Endothelial cell of umbilical vein (primary cell): Measurements from ENCODE around the gene CEACAM5. TPM values are rescaled to one million over a fixed set of nuclear protein-coding genes. Genes with fewer than 3 reads are reported as not detected.

Source experiments
- BruUV-seq: library from RNA; stranded (reverse); fragments of 400-500 nt; replicated peaks from 2 replicates; lab custom pipeline; 2021; lab: Mats Ljungman, UMichigan
- CTCF ChIA-PET: fragments of 300-600, 350-600 bp; sonication (Branson Sonifier 250); formaldehyde crosslinking; loops from one replicate; lab custom pipeline; 2021; ENCODE audit warnings: antibody characterized with exemption, inconsistent platforms; lab: Charles Lee
- POLR2A ChIA-PET: fragments of 300-600, 350-600 bp; sonication (Branson Sonifier 250); formaldehyde crosslinking; loops from one replicate; lab custom pipeline; 2021; ENCODE audit warnings: antibody characterized with exemption, inconsistent platforms; lab: Charles Lee
- DNase-seq: peaks from one replicate; pipeline ENCODE4 v3.0.0-alpha.2; 2011; ENCODE audit warnings: low read depth, low spot score
- FAIRE-seq: peaks from 2 replicates; lab custom pipeline; 2011; peaks lifted over from hg19 to GRCh38; lab: Jason Lieb, UNC
- H2AFZ ChIP-seq: 2 replicates; pipeline ENCODE4 v1.6.0; 2012; ENCODE audit warnings: low read depth, low read length, control low read depth, inconsistent platforms
- H3K27ac ChIP-seq: 2 replicates; pipeline ENCODE4 v1.5.1; 2011; ENCODE audit warnings: low read depth, mild to moderate bottlenecking, control low read depth, low read length, moderate library complexity; ENCODE audit not compliant: insufficient read depth
- H3K27me3 ChIP-seq, 2 experiments: 2 replicates each; pipeline versions ENCODE4 v1.6.0 to v1.6.1; 2011; ENCODE audit warnings: low read length in 2 of 2, mixed read lengths in 1 of 2; ENCODE audit not compliant: control insufficient read depth in 2 of 2, insufficient read depth in 2 of 2
- H3K36me3 ChIP-seq, 2 experiments: 2 replicates in 1 of 2; 3 replicates in 1 of 2; pipeline ENCODE4 v1.5.1; 2011; ENCODE audit warnings: low read length in 2 of 2, mild to moderate bottlenecking in 1 of 2, moderate library complexity in 1 of 2; ENCODE audit not compliant: control insufficient read depth in 2 of 2, insufficient read depth in 2 of 2; ENCODE audit errors: extremely low read depth in 1 of 2
- H3K4me1 ChIP-seq: 3 replicates; pipeline ENCODE4 v1.5.1; 2011; ENCODE audit warnings: mild to moderate bottlenecking, low read length; ENCODE audit not compliant: control insufficient read depth, insufficient read depth; ENCODE audit errors: extremely low read depth
- H3K4me2 ChIP-seq: 2 replicates; pipeline ENCODE4 v1.6.1; 2011; ENCODE audit warnings: low read length, control low read depth, mixed read lengths; ENCODE audit not compliant: insufficient read depth
- H3K4me3 ChIP-seq, 3 experiments: fragments of 200-600 bp in 1 of 3; sonication (generic), shearing (Covaris generic) in 1 of 3; replicated peaks in 1 of 3; 2 replicates each; pipeline ENCODE4 v1.5.1; 2011 to 2016; ENCODE audit warnings: control low read depth in 3 of 3, low read length in 3 of 3, mild to moderate bottlenecking in 2 of 3, inconsistent platforms in 1 of 3, low read depth in 1 of 3, moderate library complexity in 1 of 3; ENCODE audit not compliant: insufficient read depth in 1 of 3
- H3K79me2 ChIP-seq: 2 replicates; pipeline ENCODE4 v1.6.0; 2012; ENCODE audit warnings: low read length, inconsistent platforms; ENCODE audit not compliant: control insufficient read depth, insufficient read depth
- H3K9ac ChIP-seq: replicated peaks from 2 replicates; pipeline ENCODE3; 2011; ENCODE audit warnings: low read length, control low read depth; ENCODE audit not compliant: insufficient read depth; ENCODE audit errors: extremely low read depth
- H3K9me1 ChIP-seq: replicated peaks from 3 replicates; pipeline ENCODE4 v1.6.0; 2011; ENCODE audit warnings: mild to moderate bottlenecking, low read length; ENCODE audit not compliant: control insufficient read depth, insufficient read depth; ENCODE audit errors: extremely low read depth
- H3K9me3 ChIP-seq: replicated peaks from 2 replicates; pipeline ENCODE4 v1.5.1; 2012; ENCODE audit warnings: low read length, inconsistent platforms; ENCODE audit not compliant: control insufficient read depth, insufficient read depth
- H4K20me1 ChIP-seq: replicated peaks from 2 replicates; pipeline ENCODE3; 2011; ENCODE audit warnings: mild to moderate bottlenecking, low read length; ENCODE audit not compliant: control insufficient read depth, insufficient read depth; ENCODE audit errors: extremely low read depth
- CTCF ChIP-seq, 2 donors: IDR thresholded peaks; 1 replicate in 1 of 2; 2 replicates in 1 of 2; pipeline ENCODE4 v1.5.1; 2011; ENCODE audit warnings: low read length in 2 of 2, mild to moderate bottlenecking in 2 of 2, moderate library complexity in 2 of 2, control low read depth in 1 of 2, inconsistent platforms in 1 of 2, low read depth in 1 of 2; ENCODE audit not compliant: insufficient read depth in 1 of 2; ENCODE audit errors: extremely low read depth in 1 of 2
- EZH2 ChIP-seq: IDR thresholded peaks from 2 replicates; pipeline ENCODE4 v1.6.1; 2012; ENCODE audit warnings: borderline replicate concordance, low read depth, mild to moderate bottlenecking, moderate library complexity, low read length, inconsistent platforms; ENCODE audit not compliant: severe bottlenecking
- JUN ChIP-seq: IDR thresholded peaks from 2 replicates; pipeline ENCODE4 v1.6.1; 2011; ENCODE audit warnings: borderline replicate concordance, low read depth; ENCODE audit not compliant: insufficient read length, insufficient read depth
- POLR2A ChIP-seq: IDR thresholded peaks from 2 replicates; pipeline ENCODE4 v1.6.1; 2012; ENCODE audit warnings: low read depth, mild to moderate bottlenecking, control low read depth, low read length
- POLR2AphosphoS5 ChIP-seq: IDR thresholded peaks from 2 replicates; pipeline ENCODE4 v1.6.1; 2012; ENCODE audit warnings: low read depth, mild to moderate bottlenecking, control low read depth, low read length, moderate library complexity; ENCODE audit not compliant: insufficient read depth
- dilution Hi-C: fragments of 300-500 bp; cut with MboI; formaldehyde crosslinking; loops from one replicate; pipeline ENCODE4 v1.15.0; 2019; ENCODE audit warnings: low sequenced_read_pairs; ENCODE audit not compliant: extremely low pct_ligation_motif_present
- intact Hi-C: fragments of 100-400 bp; cut with micrococcal nuclease; formaldehyde crosslinking; loops from one replicate; pipeline ENCODE4 v1.10.0; 2022
- polyA plus RNA-seq, 4 experiments: library from polyadenylated mRNA; depleted of rRNA in 3 of 4; stranded (reverse) in 3 of 4; unstranded in 1 of 4; fragments of >200 nt; gene quantifications; 2 replicates each; pipeline versions ENCODE4 v1.2.1 to v1.2.3, GENCODE V29; 2011 to 2012; ENCODE audit warnings: missing spikeins in 1 of 4
- total RNA-seq: library from RNA; stranded (reverse); gene quantifications from 2 replicates; pipeline ENCODE4 v1.2.3, GENCODE V29; 2021

Gene CEACAM5
- total and polyA plus RNA-seq, 2 donors (not counting 3 experiments of a cell fraction or from before 2014, with no cell fraction given), result not detected

DNA sequence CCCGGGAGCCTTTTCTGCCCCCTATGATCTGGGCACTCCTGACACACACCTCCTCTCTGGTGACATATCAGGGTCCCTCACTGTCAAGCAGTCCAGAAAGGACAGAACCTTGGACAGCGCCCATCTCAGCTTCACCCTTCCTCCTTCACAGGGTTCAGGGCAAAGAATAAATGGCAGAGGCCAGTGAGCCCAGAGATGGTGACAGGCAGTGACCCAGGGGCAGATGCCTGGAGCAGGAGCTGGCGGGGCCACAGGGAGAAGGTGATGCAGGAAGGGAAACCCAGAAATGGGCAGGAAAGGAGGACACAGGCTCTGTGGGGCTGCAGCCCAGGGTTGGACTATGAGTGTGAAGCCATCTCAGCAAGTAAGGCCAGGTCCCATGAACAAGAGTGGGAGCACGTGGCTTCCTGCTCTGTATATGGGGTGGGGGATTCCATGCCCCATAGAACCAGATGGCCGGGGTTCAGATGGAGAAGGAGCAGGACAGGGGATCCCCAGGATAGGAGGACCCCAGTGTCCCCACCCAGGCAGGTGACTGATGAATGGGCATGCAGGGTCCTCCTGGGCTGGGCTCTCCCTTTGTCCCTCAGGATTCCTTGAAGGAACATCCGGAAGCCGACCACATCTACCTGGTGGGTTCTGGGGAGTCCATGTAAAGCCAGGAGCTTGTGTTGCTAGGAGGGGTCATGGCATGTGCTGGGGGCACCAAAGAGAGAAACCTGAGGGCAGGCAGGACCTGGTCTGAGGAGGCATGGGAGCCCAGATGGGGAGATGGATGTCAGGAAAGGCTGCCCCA, 11.8 kb upstream of the CEACAM5 start:
- DNase-seq, result peak; percentile 7
- no peaks in the 10 kb centered on the region for H3K79me2 ChIP-seq
- H3K9me1 ChIP-seq, result no peaks in the 10 kb centered on the region
- no peaks in the 10 kb centered on the region for H3K9me3 ChIP-seq
- H3K4me2 ChIP-seq, result no peak overlapping the region
- H3K4me3 ChIP-seq, result no peak overlapping the region
- dilution Hi-C loops, result no loop called here
- H3K36me3 ChIP-seq, result no peaks in the 10 kb centered on the region
- H3K9ac ChIP-seq, result no peak overlapping the region
- ChIA-PET CTCF (interaction anchor here (1.0 to 1.3 kb wide), 2 partner anchors 10 to 14 kb away, joined by 3 read pairs; no protein-coding TSS in a partner anchor), POLR2A (no interaction called here)
- FAIRE-seq, result no peak
- peaks cover 0 to 2% of the 10 kb centered on the region in 2 experiments for H3K27me3 ChIP-seq
- H3K4me1 ChIP-seq, result no peaks in the 10 kb centered on the region
- intact Hi-C loops, result no loop called here
- no TSS peak for BruUV-seq
- no peaks in the 10 kb centered on the region for H4K20me1 ChIP-seq
- TF ChIP-seq POLR2A, result no peak
- no peak for TF ChIP-seq CTCF (IDR thresholded peaks at IDR 0.05; ENCODE audit: extremely low read depth in 1 of 2, insufficient read depth in 1 of 2, low read depth in 1 of 2, low read length in 2 of 2)
- TF ChIP-seq JUN, result no peak
- TF ChIP-seq EZH2, result no peak
- TF ChIP-seq POLR2AphosphoS5, result no peak
- no peak overlapping the region for H3K27ac ChIP-seq
- H2AFZ ChIP-seq, result no peak overlapping the region
